GM12864 (cell line): ENCODE data around the gene NUB1.

ENCODE experiments used
- DNase-seq: peaks from one replicate; pipeline ENCODE4 v3.0.0-alpha.2; 2011; ENCODE audit warnings: low read depth
- H3K4me3 ChIP-seq: 2 replicates; pipeline ENCODE4 v1.5.1; 2011; ENCODE audit warnings: mild to moderate bottlenecking, low read depth, low read length, control low read depth
- TF ChIP-seq, protein P1 (sequence below): IDR thresholded peaks from 2 replicates; pipeline ENCODE4 v1.5.1; 2011; ENCODE audit warnings: low read depth, mild to moderate bottlenecking, moderate library complexity, low read length, control low read depth, inconsistent platforms; ENCODE audit errors: missing control alignments

The NUB1 gene

DNA sequence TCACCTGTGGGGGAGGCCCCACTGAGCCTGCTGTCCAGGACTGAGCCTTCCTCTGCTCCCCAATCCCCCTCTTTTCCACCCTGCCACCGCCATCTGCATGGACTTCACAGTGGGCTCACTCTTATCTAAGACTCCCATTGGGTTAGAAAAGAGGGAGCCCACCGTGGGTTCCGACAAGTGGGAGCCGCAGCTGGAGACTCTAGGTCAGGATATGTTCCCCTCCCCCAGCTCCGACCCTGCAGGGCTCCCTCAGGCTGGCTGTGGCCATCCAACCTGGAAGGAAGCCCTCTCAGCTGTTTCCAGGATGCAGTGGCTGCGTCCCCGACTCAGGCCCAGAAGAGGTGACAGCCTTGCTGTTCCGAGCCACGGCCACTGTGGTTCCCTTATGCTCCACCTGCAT, 63.4 kb downstream of the NUB1 start:
- DNase-seq: no peak
- TF ChIP-seq, protein P1, sequence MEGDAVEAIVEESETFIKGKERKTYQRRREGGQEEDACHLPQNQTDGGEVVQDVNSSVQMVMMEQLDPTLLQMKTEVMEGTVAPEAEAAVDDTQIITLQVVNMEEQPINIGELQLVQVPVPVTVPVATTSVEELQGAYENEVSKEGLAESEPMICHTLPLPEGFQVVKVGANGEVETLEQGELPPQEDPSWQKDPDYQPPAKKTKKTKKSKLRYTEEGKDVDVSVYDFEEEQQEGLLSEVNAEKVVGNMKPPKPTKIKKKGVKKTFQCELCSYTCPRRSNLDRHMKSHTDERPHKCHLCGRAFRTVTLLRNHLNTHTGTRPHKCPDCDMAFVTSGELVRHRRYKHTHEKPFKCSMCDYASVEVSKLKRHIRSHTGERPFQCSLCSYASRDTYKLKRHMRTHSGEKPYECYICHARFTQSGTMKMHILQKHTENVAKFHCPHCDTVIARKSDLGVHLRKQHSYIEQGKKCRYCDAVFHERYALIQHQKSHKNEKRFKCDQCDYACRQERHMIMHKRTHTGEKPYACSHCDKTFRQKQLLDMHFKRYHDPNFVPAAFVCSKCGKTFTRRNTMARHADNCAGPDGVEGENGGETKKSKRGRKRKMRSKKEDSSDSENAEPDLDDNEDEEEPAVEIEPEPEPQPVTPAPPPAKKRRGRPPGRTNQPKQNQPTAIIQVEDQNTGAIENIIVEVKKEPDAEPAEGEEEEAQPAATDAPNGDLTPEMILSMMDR: no peak
- no peak overlapping the region for H3K4me3 ChIP-seq

DNA sequence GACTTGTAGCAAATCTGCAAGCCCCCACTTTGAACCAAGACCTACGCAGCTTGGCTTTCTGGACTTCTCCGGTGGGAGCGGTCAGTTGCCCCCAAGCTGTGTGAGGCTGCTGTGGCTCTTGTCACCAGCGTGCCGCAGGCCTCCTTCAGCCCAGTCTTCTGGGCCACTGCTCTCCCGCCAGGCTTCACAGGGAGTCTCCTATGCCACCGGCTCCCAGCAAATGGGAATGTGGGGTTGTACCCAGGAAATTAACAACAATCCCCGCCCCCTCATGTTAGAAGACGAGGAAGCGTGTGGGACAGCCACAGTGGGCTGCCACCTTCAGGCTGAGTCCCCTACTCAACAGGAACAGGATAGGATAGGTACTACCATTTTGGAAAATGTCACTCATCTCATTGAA, 64.0 kb downstream of the NUB1 start:
- H3K4me3 ChIP-seq: no peak overlapping the region
- TF ChIP-seq, protein P1: no peak
- no peak for DNase-seq

DNA sequence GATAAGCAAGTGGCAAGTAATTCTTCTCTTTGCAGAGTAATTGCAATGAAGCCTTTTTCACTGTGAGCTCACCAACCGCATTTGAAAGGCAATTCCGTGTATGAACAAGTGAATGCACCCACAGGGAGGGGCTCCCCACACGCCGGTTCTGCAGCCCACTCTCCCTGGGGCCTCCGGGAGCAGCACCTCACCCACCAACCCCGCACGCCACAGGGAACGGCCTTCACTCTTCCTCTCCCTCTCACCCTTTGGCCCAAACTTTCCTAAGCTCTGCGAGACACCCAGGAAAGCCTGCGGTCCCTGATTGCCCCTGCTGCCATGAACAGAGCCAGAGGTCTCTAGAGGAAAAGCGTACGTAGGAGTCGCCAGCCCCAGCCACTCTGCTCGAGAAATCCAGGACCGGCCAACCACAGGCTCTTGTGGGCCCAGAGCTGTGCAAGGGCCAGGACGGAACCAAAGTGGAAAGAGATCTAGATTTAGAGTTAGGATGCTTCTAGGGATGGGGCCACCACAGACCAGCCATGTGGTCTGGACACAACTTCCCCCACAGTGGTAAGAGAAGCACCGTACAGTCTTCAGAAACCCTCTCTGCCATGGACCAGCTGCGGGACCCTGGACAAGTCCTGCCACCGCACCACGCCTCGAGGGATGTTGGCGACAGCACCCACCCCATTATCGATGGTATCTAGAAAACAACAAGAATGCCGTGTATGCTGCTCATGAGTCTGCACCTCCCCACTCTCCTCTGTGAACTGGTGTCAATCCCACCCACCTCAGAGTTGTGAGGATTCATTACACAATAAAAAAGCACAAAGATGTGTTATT, 64.7 kb downstream of the NUB1 start:
- no peak for DNase-seq
- TF ChIP-seq, protein P1: no peak
- H3K4me3 ChIP-seq: no peak overlapping the region

DNA sequence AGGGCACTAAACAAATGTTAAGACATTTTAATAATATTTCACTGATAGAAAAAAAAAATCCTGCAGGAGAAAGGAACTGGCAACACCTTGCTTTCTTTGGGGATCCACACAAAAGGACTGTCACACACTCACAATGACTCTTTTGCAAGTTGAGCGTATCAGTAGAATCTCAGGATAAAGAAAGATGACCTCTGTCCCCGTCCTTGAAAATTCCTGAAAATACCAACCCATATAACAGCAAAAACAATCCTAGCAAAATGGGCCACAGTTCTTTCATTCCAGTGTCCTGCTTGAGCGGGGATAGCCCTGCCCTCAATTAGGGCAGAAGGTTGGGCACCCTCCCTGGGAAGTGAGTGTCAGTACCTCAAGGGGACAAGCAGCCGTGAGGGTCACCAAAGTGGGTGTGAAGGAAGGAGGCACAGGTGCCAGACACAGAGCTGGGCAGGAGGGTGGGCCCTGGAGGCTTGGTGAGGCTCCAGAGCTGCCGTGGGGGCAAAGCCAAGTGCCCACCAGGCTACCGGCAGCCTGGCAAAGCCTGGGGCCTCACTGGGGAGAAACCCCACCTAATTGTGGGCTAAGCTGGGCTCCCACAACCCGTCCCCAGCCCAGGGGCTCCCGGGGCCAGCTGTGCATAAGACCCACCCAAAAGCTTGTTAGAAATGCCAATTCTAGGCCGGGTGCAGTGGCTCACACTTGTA, 65.4 kb downstream of the NUB1 start:
- no peak for DNase-seq
- no peak overlapping the region for H3K4me3 ChIP-seq
- TF ChIP-seq, protein P1: no peak

DNA sequence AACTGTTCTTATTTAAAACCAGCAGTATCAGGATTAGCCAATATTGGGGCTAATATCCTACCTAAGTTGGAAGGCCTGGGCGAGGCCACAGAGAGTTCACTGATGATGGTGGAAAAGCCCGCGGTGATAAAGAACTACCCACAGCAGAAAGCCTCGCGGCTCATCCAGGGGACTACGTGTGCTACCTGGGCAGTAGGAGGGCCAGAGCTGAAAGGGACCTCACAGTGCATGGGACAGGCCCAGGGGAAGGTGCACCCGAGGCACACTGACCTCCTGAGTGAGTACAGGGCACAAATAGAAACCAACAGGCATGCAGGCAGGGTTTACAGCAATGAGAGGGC, 66.9 kb downstream of the NUB1 start:
- H3K4me3 ChIP-seq: no peak overlapping the region
- TF ChIP-seq, protein P1: no peak
- DNase-seq: no peak

DNA sequence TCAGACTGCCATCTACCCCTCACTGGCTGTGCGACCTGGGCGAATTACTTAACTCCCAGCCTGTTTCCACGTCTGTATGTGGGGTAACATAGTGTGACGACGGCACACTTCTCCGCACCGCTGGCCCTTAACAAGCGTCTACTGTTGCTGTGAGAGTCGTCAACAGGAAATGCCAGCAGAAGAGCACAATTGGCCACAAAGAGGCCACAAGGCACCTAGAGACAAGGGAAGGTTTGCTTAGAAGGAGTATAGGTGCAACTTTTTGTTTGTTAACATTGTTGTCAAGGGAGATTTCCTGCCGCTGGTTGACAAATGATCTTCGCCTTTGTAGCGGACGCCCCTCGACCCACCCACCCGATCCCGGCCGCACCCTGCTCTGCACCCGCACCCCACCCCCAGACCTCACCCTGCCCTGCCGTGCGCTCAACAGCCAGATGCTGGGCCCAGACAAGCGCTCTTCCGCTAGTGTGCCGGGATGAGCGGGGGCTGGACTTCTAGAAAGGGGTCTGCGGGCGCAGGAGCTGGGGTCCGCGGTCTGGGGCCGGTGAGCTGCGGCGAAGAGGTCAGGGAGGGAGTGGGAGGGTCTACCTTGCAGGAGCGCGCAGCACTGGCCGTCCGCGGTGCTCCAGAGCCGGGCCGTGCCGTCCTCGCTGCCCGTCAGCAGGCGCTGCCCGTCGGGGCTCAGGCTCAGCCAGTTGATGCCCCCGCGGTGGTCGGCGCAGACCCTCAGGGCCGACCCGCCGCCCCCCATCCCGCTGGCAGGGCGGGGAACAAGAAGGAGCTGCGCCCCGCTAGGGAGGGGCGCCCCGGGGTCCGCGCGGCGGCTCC, 67.4 kb downstream of the NUB1 start:
- peak; percentile 0 for DNase-seq
- no peak overlapping the region for H3K4me3 ChIP-seq
- TF ChIP-seq, protein P1: no peak
